Astrocyte (in vitro differentiated cells and primary cell): ENCODE data around the gene ROR1.

Experiments
- EZH2 ChIP-seq: IDR thresholded peaks from 2 replicates; pipeline ENCODE4 v1.6.1; 2012; ENCODE audit warnings: mild to moderate bottlenecking, low read length, inconsistent platforms; ENCODE audit not compliant: insufficient read depth
- TF ChIP-seq, protein P1 (sequence below): IDR thresholded peaks from 2 replicates; pipeline ENCODE4 v1.5.1; 2011; ENCODE audit warnings: low read depth, mild to moderate bottlenecking, inconsistent platforms, low read length, moderate library complexity; ENCODE audit not compliant: insufficient read depth

DNA sequence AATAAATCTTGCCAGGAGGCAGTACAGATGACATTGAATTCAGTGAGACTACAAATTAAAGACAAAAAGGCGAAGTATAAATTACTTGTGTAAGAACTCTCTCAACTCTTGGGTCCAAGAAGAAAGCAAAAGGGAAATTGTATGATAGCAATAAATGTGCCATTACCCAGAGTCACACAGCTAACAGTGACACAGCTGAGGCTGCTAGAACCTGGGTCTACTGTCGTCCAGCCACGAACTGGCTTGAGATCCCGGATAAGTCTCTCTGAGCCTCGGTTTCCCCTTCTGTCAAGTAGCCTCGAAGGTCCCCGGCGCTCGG is 362 bp upstream of the ROR1 start:
- TF ChIP-seq, protein P1, sequence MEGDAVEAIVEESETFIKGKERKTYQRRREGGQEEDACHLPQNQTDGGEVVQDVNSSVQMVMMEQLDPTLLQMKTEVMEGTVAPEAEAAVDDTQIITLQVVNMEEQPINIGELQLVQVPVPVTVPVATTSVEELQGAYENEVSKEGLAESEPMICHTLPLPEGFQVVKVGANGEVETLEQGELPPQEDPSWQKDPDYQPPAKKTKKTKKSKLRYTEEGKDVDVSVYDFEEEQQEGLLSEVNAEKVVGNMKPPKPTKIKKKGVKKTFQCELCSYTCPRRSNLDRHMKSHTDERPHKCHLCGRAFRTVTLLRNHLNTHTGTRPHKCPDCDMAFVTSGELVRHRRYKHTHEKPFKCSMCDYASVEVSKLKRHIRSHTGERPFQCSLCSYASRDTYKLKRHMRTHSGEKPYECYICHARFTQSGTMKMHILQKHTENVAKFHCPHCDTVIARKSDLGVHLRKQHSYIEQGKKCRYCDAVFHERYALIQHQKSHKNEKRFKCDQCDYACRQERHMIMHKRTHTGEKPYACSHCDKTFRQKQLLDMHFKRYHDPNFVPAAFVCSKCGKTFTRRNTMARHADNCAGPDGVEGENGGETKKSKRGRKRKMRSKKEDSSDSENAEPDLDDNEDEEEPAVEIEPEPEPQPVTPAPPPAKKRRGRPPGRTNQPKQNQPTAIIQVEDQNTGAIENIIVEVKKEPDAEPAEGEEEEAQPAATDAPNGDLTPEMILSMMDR = no peak
- no peak for TF ChIP-seq EZH2
